Occipital lobe (tissue), 2 donors: ENCODE measurements around the gene ROBO1. TPM values are rescaled to one million over a fixed set of nuclear protein-coding genes. Genes with fewer than 3 reads are reported as not detected.
"Not testable (repeated sequence)": the region's sequence is repeated elsewhere in the genome, so short reads cannot be mapped to it uniquely, and the experiment has no call there.

ENCODE experiments used
- DNase-seq: peaks from one replicate; lab custom pipeline; 2025; lab: John Stamatoyannopoulos, UW
- total RNA-seq: library from RNA; depleted of rRNA; stranded (reverse); fragments of >200 nt; gene quantifications from one replicate; pipeline ENCODE4 v1.2.3, GENCODE V29; 2014

Gene ROBO1
- total RNA-seq, 1 donor from 2014 or later, result 156 TPM

GRCh38 chr3:78718707-78719106, 1049.1 kb downstream of the ROBO1 start:
- no peak for DNase-seq

- no peak for DNase-seq
These were observed 1050.8 kb downstream of the ROBO1 start for GRCh38 chr3:78717041-78717440.

GRCh38 chr3:78712941-78713340, 1054.9 kb downstream of the ROBO1 start:
- no peak for DNase-seq

- DNase-seq, result no peak
These were observed 1055.5 kb downstream of the ROBO1 start for GRCh38 chr3:78712270-78712669.

GRCh38 chr3:78708565-78709073, 1059.2 kb downstream of the ROBO1 start:
- no peak for DNase-seq

GRCh38 chr3:78707609-78708008, 1060.2 kb downstream of the ROBO1 start:
- no peak for DNase-seq

GRCh38 chr3:78706906-78707523, 1060.8 kb downstream of the ROBO1 start:
- DNase-seq, result no peak

- no peak for DNase-seq
These were observed 1063.9 kb downstream of the ROBO1 start for GRCh38 chr3:78703944-78704343.

GRCh38 chr3:78701537-78701936, 1066.3 kb downstream of the ROBO1 start:
- no peak for DNase-seq

- DNase-seq, result no peak
These were observed 1069.4 kb downstream of the ROBO1 start for GRCh38 chr3:78698431-78698830.

GRCh38 chr3:78697426-78697825, 1070.4 kb downstream of the ROBO1 start:
- DNase-seq, result no peak

- no peak for DNase-seq
These were observed 1077.0 kb downstream of the ROBO1 start for GRCh38 chr3:78690766-78691165.

GRCh38 chr3:78689378-78689777, 1078.4 kb downstream of the ROBO1 start:
- no peak for DNase-seq

GRCh38 chr3:78687520-78687919, 1080.3 kb downstream of the ROBO1 start:
- DNase-seq, result no peak

GRCh38 chr3:78683284-78683683, 1084.5 kb downstream of the ROBO1 start:
- no peak for DNase-seq

GRCh38 chr3:78675119-78675805, 1092.5 kb downstream of the ROBO1 start:
- DNase-seq, result not testable (repeated sequence)

GRCh38 chr3:78670746-78671145, 1097.1 kb downstream of the ROBO1 start:
- no peak for DNase-seq

- DNase-seq, result no peak
These were observed 1097.7 kb downstream of the ROBO1 start for GRCh38 chr3:78670094-78670493.

GRCh38 chr3:78668302-78668701, 1099.5 kb downstream of the ROBO1 start:
- DNase-seq, result no peak

- DNase-seq, result no peak
These were observed 1101.4 kb downstream of the ROBO1 start for GRCh38 chr3:78666470-78666800.

GRCh38 chr3:78665776-78666469, 1101.9 kb downstream of the ROBO1 start:
- no peak for DNase-seq

- DNase-seq, result no peak
These were observed 1102.7 kb downstream of the ROBO1 start for GRCh38 chr3:78665101-78665500.

- DNase-seq, result no peak
These were observed 1106.8 kb downstream of the ROBO1 start for GRCh38 chr3:78660957-78661356.
